GM12878 (cell line): ENCODE measurements around the gene SMAD5. TPM values are rescaled to one million over a fixed set of nuclear protein-coding genes. Genes with fewer than 3 reads are reported as not detected.

Source experiments
- ATAC-seq: fragments of 200-7000 bp; cut with Tn5 transposase; 3 replicates; pipeline ENCODE4 v1.9.1; 2020; ENCODE audit warnings: mild to moderate bottlenecking, moderate library complexity
- BruUV-seq: library from RNA; stranded (reverse); fragments of 400-500 nt; replicated peaks from 2 replicates; lab custom pipeline; 2021; lab: Mats Ljungman, UMichigan
- CTCF ChIA-PET: fragments of 300-600 bp; sonication (Branson Sonifier 250); formaldehyde crosslinking; extraction: SDS; loops from one replicate; lab custom pipeline; 2021; ENCODE audit warnings: inconsistent platforms; lab: Yijun Ruan, JAX
- POLR2A ChIA-PET: fragments of 350-600 bp; formaldehyde crosslinking; extraction: SDS; loops from one replicate; lab custom pipeline; 2021; ENCODE audit warnings: inconsistent platforms; lab: Charles Lee
- RAD21 ChIA-PET: fragments of 300-600 bp; sonication (Branson Sonifier 250); formaldehyde crosslinking; loops from one replicate; lab custom pipeline; 2023; ENCODE audit warnings: antibody characterized with exemption; ENCODE audit not compliant: unreplicated experiment; lab: Charles Lee
- SMC1A ChIA-PET: fragments of 300-600 bp; sonication (Branson Sonifier 250); formaldehyde crosslinking; loops from one replicate; lab custom pipeline; 2023; ENCODE audit not compliant: unreplicated experiment, uncharacterized antibody; lab: Charles Lee
- DNase-seq: peaks from one replicate; pipeline ENCODE4 v3.0.0-alpha.2; 2011; ENCODE audit warnings: low read depth, low spot score
- FAIRE-seq: peaks from 3 replicates; lab custom pipeline; 2011; peaks lifted over from hg19 to GRCh38; lab: Jason Lieb, UNC
- H2AFZ ChIP-seq: 2 replicates; pipeline ENCODE4 v1.6.0; 2011; ENCODE audit warnings: low read depth, low read length, control low read depth; ENCODE audit not compliant: control insufficient read depth
- H3K27ac ChIP-seq: 2 replicates; pipeline ENCODE4 v1.5.1; 2011; ENCODE audit warnings: control low read depth; ENCODE audit not compliant: control insufficient read depth, insufficient read depth
- H3K27me3 ChIP-seq, 2 experiments: replicated peaks in 1 of 2; 2 replicates each; pipeline versions ENCODE4 v1.6.0 to v1.6.1; 2011; ENCODE audit warnings: low read length in 1 of 2; ENCODE audit not compliant: control insufficient read depth in 2 of 2, insufficient read depth in 2 of 2
- H3K36me3 ChIP-seq, 2 experiments: 2 replicates each; pipeline ENCODE4 v1.5.1; 2011; ENCODE audit warnings: low read length in 1 of 2; ENCODE audit not compliant: control insufficient read depth in 2 of 2, insufficient read depth in 2 of 2
- H3K4me1 ChIP-seq: 2 replicates; pipeline ENCODE4 v1.6.1; 2011; ENCODE audit warnings: mild to moderate bottlenecking, low read length, moderate library complexity, mixed read lengths; ENCODE audit not compliant: control insufficient read depth, insufficient read depth
- H3K4me2 ChIP-seq: 2 replicates; pipeline ENCODE4 v1.6.0; 2011; ENCODE audit warnings: control low read depth; ENCODE audit not compliant: control insufficient read depth, insufficient read depth
- H3K4me3 ChIP-seq: fragments of 200-600 bp; sonication (generic); 2 replicates; pipeline ENCODE4 v1.5.1; 2016
- H3K79me2 ChIP-seq: 2 replicates; pipeline ENCODE4 v1.6.0; 2011; ENCODE audit warnings: low read length; ENCODE audit not compliant: control insufficient read depth, insufficient read depth
- H3K9ac ChIP-seq: 2 replicates; pipeline ENCODE4 v1.8.0; 2011; ENCODE audit warnings: low read length, control low read depth, mixed read lengths; ENCODE audit not compliant: control insufficient read depth, insufficient read depth
- H3K9me3 ChIP-seq: replicated peaks from 3 replicates; pipeline ENCODE4 v1.5.1; 2011; ENCODE audit warnings: mild to moderate bottlenecking, low read length; ENCODE audit not compliant: control insufficient read depth, insufficient read depth
- H4K20me1 ChIP-seq: 2 replicates; pipeline ENCODE4 v1.6.0; 2011; ENCODE audit not compliant: control insufficient read depth, insufficient read depth
- CBFB ChIP-seq: IDR thresholded peaks from 2 replicates; pipeline ENCODE4 v1.6.1; 2016; ENCODE audit warnings: antibody characterized with exemption, low read depth
- CHD2 ChIP-seq: IDR thresholded peaks from 2 replicates; pipeline ENCODE4 v1.6.1; 2011; ENCODE audit warnings: low read depth, low read length, improper control_type of control experiment, borderline replicate concordance
- FOXM1 ChIP-seq: IDR thresholded peaks from 2 replicates; pipeline ENCODE4 v1.6.1; 2012; ENCODE audit warnings: low read depth, mild to moderate bottlenecking, inconsistent platforms, low read length, moderate library complexity
- HCFC1 ChIP-seq: fragments of 150-350 bp; IDR thresholded peaks from 2 replicates; pipeline ENCODE4 v1.6.1; 2014; ENCODE audit warnings: low read length
- MEF2A ChIP-seq: IDR thresholded peaks from 2 replicates; pipeline ENCODE4 v1.6.1; 2011; ENCODE audit warnings: low read depth, mild to moderate bottlenecking, low read length, moderate library complexity; ENCODE audit not compliant: insufficient read depth
- MYB ChIP-seq: fragments of 150-350 bp; IDR thresholded peaks from 2 replicates; pipeline ENCODE4 v1.6.1; 2014; ENCODE audit warnings: mild to moderate bottlenecking, low read depth, low read length, borderline replicate concordance
- NFYB ChIP-seq: IDR thresholded peaks from 2 replicates; pipeline ENCODE4 v1.6.1; 2011; ENCODE audit warnings: low read depth, mild to moderate bottlenecking, low read length, improper control_type of control experiment, moderate library complexity; ENCODE audit not compliant: insufficient read depth
- POLR2A ChIP-seq: IDR thresholded peaks from 2 replicates; pipeline ENCODE4 v1.6.1; 2011; ENCODE audit warnings: low read depth, mild to moderate bottlenecking, low read length
- RAD21 ChIP-seq: IDR thresholded peaks from 2 replicates; pipeline ENCODE4 v1.6.1; 2011; ENCODE audit warnings: mild to moderate bottlenecking, low read depth, low read length, moderate library complexity; ENCODE audit not compliant: insufficient read depth
- RB1 ChIP-seq: fragments of 450-650 bp; formaldehyde crosslinking; IDR thresholded peaks from 2 replicates; pipeline ENCODE4 v1.6.1; 2017; ENCODE audit warnings: mild to moderate bottlenecking, borderline replicate concordance
- SMC3 ChIP-seq: IDR thresholded peaks from 2 replicates; pipeline ENCODE4 v1.6.1; 2011; ENCODE audit warnings: low read length, improper control_type of control experiment, borderline replicate concordance
- SRF ChIP-seq, 2 experiments: IDR thresholded peaks; 2 replicates each; pipeline ENCODE4 v1.6.1; 2011; ENCODE audit warnings: low read depth in 2 of 2, low read length in 2 of 2, mild to moderate bottlenecking in 1 of 2, moderate library complexity in 1 of 2
- YBX1 ChIP-seq: fragments of 450-650 bp; IDR thresholded peaks from 2 replicates; pipeline ENCODE4 v1.6.1; 2016; ENCODE audit warnings: antibody characterized with exemption
- WGBS: methylation state at CpG from one replicate; pipeline ENCODE4 v1.1.6; 2016; ENCODE audit warnings: low lambda C conversion rate; ENCODE audit not compliant: insufficient replicate concordance, insufficient coverage; ENCODE audit errors: missing lambda C conversion rate; 5-methylcytosine and 5-hydroxymethylcytosine counted together
- in situ Hi-C: fragments of 300-500 bp; cut with MboI; formaldehyde crosslinking; loops from 9 replicates; pipeline ENCODE4 v1.14.3; 2018; ENCODE audit warnings: mixed read lengths
- intact Hi-C: fragments of 100-400 bp; cut with micrococcal nuclease; formaldehyde crosslinking; loops from one replicate; pipeline ENCODE4 v1.14.2; 2022; ENCODE audit not compliant: unreplicated experiment
- polyA plus RNA-seq, 11 experiments: library from polyadenylated mRNA; depleted of rRNA in 4 of 11; unstranded in 6 of 11; stranded (reverse) in 5 of 11; fragments of >200 nt; fragmentation: Nextera tagmentation in 4 of 11; fragmentation: Illumina TruSeq in 1 of 11; extraction: Ambion mirVana in 4 of 11; extraction: Trizol in 1 of 11; gene quantifications; 1 replicate in 1 of 11; 2 replicates in 10 of 11; pipeline versions ENCODE4 v1.2.1 to v1.2.3, GENCODE V29; 2011 to 2016; ENCODE audit warnings: inconsistent platforms in 2 of 11, missing spikeins in 2 of 11, low read depth in 1 of 11
- total RNA-seq, 4 experiments: library from RNA; depleted of rRNA in 3 of 4; stranded (reverse); fragments of >200 nt in 3 of 4; fragmentation: Illumina TruSeq in 1 of 4; extraction: Trizol in 1 of 4; gene quantifications; 2 replicates each; pipeline versions ENCODE4 v1.2.1 to v1.2.3, GENCODE V29; 2013 to 2021
- TF ChIP-seq, protein P1 (sequence below): IDR thresholded peaks from 2 replicates; pipeline ENCODE4 v1.6.1; 2011; ENCODE audit warnings: low read depth, mild to moderate bottlenecking, low read length, moderate library complexity, borderline replicate concordance; ENCODE audit errors: extremely low read depth
- TF ChIP-seq, protein P2 (sequence below): fragments of 450-650 bp; conservative IDR thresholded peaks from 2 replicates; pipeline ENCODE4 v1.6.1; 2017; ENCODE audit warnings: mild to moderate bottlenecking, moderate library complexity
- TF ChIP-seq, protein P3 (sequence below): fragments of 450-650 bp; formaldehyde crosslinking; IDR thresholded peaks from 2 replicates; pipeline ENCODE4 v1.4.0; 2022; ENCODE audit warnings: mild to moderate bottlenecking, moderate library complexity

The SMAD5 gene
- total and polyA plus RNA-seq, 10 of the 15 experiments (the other 5 are each of a cell fraction or from before 2014, with no cell fraction given): 3.6 to 40.6 (median 11.7) TPM

DNA sequence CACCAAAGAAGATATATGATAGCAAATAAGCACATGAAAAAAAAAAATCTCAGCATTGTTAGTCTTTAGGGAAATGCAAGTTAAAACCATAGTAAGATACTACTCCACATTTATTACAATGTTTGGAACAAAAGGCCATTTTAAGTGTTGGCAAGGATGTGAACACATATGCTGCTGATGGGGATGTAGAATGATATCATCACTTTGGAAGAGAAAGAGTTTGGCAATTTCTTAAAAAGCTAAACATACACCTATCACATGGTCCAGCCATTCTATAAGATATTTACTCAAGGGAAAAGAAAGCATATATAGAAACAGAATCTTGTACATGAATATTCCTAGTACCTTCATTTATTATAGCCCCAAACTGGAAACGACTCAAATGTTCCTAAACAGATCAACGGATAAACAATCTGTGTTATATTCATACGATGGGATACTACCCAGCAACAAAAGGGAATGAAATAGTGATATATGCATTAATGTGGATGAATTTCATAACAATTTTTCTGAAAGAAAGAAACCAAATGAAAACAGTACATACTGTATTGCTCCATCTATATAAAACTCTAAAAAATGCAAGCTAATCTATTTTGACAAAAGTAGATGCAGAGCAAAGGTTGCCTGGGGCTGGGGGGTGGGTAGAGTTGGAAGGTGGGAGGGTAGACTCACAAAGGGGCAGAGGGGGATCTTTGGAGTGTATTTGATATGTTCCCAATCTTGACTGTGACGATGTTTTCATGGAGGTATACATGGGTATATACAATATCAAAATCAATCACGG, 45.7 kb upstream of the SMAD5 start:
- Histone ChIP-seq H3K4me1 (no peaks in the 10 kb centered on the region), H3K9ac (no peak overlapping the region), H3K36me3 (no peaks in the 10 kb centered on the region), H3K27me3 (no peaks in the 10 kb centered on the region), H4K20me1 (no peaks in the 10 kb centered on the region), H3K4me2 (no peak overlapping the region), H3K4me3 (no peak overlapping the region), H3K9me3 (no peaks in the 10 kb centered on the region), H2AFZ (no peak overlapping the region), H3K27ac (no peak overlapping the region), H3K79me2 (no peaks in the 10 kb centered on the region)
- ChIA-PET POLR2A (interaction anchor here (0.8 kb wide), 1 partner anchor 16 kb away, joined by 3 read pairs; no protein-coding TSS in a partner anchor), SMC1A (interaction anchor here (0.7 to 2.3 kb wide), 10 partner anchors 9 to 141 kb away, joined by 3 to 10 read pairs (median 4); no protein-coding TSS in a partner anchor), RAD21 (interaction anchor here (0.6 to 1.2 kb wide), 2 partner anchors 10 to 223 kb away, joined by 3 to 4 read pairs; no protein-coding TSS in a partner anchor), CTCF (interaction anchor here (1.3 to 2.2 kb wide), 5 partner anchors 10 to 142 kb away, joined by 4 to 5 read pairs (median 5); partner anchors contain the start of gene SMAD5)
- FAIRE-seq (no peak), ATAC-seq (no peak), DNase-seq (no peak)
- intact Hi-C loops (no loop called here), in situ Hi-C loops (no loop called here)
- 67% methylated on average over 5 of the region's 5 CpGs for WGBS
- no TSS peak for BruUV-seq
- no peak for TF ChIP-seq MEF2A
- TF ChIP-seq, protein P1, sequence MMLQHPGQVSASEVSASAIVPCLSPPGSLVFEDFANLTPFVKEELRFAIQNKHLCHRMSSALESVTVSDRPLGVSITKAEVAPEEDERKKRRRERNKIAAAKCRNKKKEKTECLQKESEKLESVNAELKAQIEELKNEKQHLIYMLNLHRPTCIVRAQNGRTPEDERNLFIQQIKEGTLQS: no peak
- no peak for TF ChIP-seq HCFC1
- no peak for TF ChIP-seq SMC3
- no peak for TF ChIP-seq POLR2A
- TF ChIP-seq, protein P2, sequence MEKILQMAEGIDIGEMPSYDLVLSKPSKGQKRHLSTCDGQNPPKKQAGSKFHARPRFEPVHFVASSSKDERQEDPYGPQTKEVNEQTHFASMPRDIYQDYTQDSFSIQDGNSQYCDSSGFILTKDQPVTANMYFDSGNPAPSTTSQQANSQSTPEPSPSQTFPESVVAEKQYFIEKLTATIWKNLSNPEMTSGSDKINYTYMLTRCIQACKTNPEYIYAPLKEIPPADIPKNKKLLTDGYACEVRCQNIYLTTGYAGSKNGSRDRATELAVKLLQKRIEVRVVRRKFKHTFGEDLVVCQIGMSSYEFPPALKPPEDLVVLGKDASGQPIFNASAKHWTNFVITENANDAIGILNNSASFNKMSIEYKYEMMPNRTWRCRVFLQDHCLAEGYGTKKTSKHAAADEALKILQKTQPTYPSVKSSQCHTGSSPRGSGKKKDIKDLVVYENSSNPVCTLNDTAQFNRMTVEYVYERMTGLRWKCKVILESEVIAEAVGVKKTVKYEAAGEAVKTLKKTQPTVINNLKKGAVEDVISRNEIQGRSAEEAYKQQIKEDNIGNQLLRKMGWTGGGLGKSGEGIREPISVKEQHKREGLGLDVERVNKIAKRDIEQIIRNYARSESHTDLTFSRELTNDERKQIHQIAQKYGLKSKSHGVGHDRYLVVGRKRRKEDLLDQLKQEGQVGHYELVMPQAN: no peak
- no peak for TF ChIP-seq CHD2
- no peak for TF ChIP-seq SRF (IDR thresholded peaks at IDR 0.05; ENCODE audit: low read depth in 2 of 2, low read length in 2 of 2)
- no peak for TF ChIP-seq YBX1
- TF ChIP-seq CBFB: no peak
- no peak for TF ChIP-seq MYB
- no peak for TF ChIP-seq FOXM1
- TF ChIP-seq RB1: no peak
- no peak for TF ChIP-seq RAD21
- TF ChIP-seq NFYB: no peak
- TF ChIP-seq, protein P3, sequence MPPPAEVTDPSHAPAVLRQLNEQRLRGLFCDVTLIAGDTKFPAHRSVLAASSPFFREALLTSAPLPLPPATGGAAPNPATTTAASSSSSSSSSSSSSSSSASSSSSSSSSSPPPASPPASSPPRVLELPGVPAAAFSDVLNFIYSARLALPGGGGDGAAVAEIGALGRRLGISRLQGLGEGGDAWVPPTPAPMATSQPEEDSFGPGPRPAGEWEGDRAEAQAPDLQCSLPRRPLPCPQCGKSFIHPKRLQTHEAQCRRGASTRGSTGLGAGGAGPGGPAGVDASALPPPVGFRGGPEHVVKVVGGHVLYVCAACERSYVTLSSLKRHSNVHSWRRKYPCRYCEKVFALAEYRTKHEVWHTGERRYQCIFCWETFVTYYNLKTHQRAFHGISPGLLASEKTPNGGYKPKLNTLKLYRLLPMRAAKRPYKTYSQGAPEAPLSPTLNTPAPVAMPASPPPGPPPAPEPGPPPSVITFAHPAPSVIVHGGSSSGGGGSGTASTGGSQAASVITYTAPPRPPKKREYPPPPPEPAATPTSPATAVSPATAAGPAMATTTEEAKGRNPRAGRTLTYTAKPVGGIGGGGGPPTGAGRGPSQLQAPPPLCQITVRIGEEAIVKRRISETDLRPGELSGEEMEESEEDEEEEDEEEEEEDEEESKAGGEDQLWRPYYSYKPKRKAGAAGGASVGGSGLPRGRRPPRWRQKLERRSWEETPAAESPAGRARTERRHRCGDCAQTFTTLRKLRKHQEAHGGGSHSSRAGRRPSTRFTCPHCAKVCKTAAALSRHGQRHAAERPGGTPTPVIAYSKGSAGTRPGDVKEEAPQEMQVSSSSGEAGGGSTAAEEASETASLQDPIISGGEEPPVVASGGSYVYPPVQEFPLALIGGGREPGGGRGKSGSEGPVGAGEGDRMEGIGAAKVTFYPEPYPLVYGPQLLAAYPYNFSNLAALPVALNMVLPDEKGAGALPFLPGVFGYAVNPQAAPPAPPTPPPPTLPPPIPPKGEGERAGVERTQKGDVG: no peak
